Activated CD8-positive, alpha-beta memory T cell treated with anti-CD3 and anti-CD28 coated beads for 24 hours (primary cell): ENCODE data around the gene CLASRP.
A peak's percentile ranks its signal among the peaks of the same experiment; 100 is the strongest.

Experiments
- DNase-seq: peaks from one replicate; pipeline ENCODE4 v3.0.0-alpha.2; 2020

CLASRP gene

GRCh38 chr19:45063851-45064801 lies 25.3 kb downstream of the CLASRP start:
- no peak for DNase-seq

- DNase-seq, result no peak
Measured at GRCh38 chr19:45066921-45067661, 28.2 kb downstream of the CLASRP start.

- no peak for DNase-seq
Measured at GRCh38 chr19:45068041-45068440, 29.2 kb downstream of the CLASRP start.

- DNase-seq, result no peak
Measured at GRCh38 chr19:45069056-45069455, 30.2 kb downstream of the CLASRP start.

- DNase-seq, result no peak
Measured at GRCh38 chr19:45070214-45070613, 31.4 kb downstream of the CLASRP start.

GRCh38 chr19:45070861-45071544 lies 32.2 kb downstream of the CLASRP start:
- DNase-seq, result no peak

- DNase-seq, result no peak
Measured at GRCh38 chr19:45071545-45071938, 32.7 kb downstream of the CLASRP start.

GRCh38 chr19:45071969-45072790 lies 33.3 kb downstream of the CLASRP start:
- DNase-seq, result no peak

GRCh38 chr19:45074744-45075300 lies 36.0 kb downstream of the CLASRP start:
- no peak for DNase-seq

GRCh38 chr19:45075301-45076028 lies 36.6 kb downstream of the CLASRP start:
- peak; percentile 73 for DNase-seq

- peak; percentile 92 for DNase-seq
Measured at GRCh38 chr19:45076029-45076850, 37.4 kb downstream of the CLASRP start, which contains the start of gene ZNF296. Gene ZNF296 (minus strand): TSS chr19:45076478. CDS start chr19:45076373, 105 bp downstream.

GRCh38 chr19:45076851-45077730 lies 38.2 kb downstream of the CLASRP start:
- DNase-seq, result no peak

GRCh38 chr19:45078390-45079062 lies 39.7 kb downstream of the CLASRP start:
- DNase-seq, result no peak

GRCh38 chr19:45079063-45079910 lies 40.4 kb downstream of the CLASRP start, which contains the start of gene GEMIN7:
Gene GEMIN7 (plus strand): TSS chr19:45079260. CDS start chr19:45090115, 10,855 bp downstream.
- DNase-seq, result peak; percentile 94

GRCh38 chr19:45079911-45080370 lies 41.1 kb downstream of the CLASRP start:
- DNase-seq, result no peak

- no peak for DNase-seq
Measured at GRCh38 chr19:45082170-45082569, 43.3 kb downstream of the CLASRP start.

- DNase-seq, result no peak
Measured at GRCh38 chr19:45086480-45086879, 47.6 kb downstream of the CLASRP start.
